Stomach (tissue), 9 donors: ENCODE measurements around the gene IL16. TPM values are rescaled to one million over a fixed set of nuclear protein-coding genes. Genes with fewer than 3 reads are reported as not detected.
A peak's percentile ranks its signal among the peaks of the same experiment; 100 is the strongest.

Source experiments
- DNase-seq, 2 donors: peaks; one replicate each; pipeline versions ENCODE4 v3.0.0 to v3.0.0-alpha.2; 2013 to 2019
- H3K27ac ChIP-seq, 5 donors: fragments of 200-600 bp in 4 of 5; sonication (generic) in 4 of 5; one replicate each; pipeline ENCODE4 v1.5.1; 2013 to 2019; ENCODE audit warnings: mild to moderate bottlenecking in 1 of 5, moderate library complexity in 1 of 5
- H3K27me3 ChIP-seq, 3 donors: fragments of 200-600 bp; sonication (generic); one replicate each; pipeline ENCODE4 v1.5.1; 2017 to 2019; ENCODE audit warnings: mixed run types in 1 of 3
- H3K36me3 ChIP-seq, 4 donors: fragments of 200-600 bp; sonication (generic); 1 replicate in 3 of 4; 2 replicates in 1 of 4; pipeline ENCODE4 v1.5.1; 2016 to 2019
- H3K4me1 ChIP-seq, 4 donors: fragments of 200-600 bp; sonication (generic); one replicate each; pipeline ENCODE4 v1.5.1; 2016 to 2019
- H3K4me3 ChIP-seq, 4 donors: fragments of 200-600 bp; sonication (generic) in 3 of 4; one replicate each; pipeline ENCODE4 v1.5.1; 2016 to 2019; ENCODE audit warnings: mild to moderate bottlenecking in 1 of 4
- H3K9me3 ChIP-seq, 4 donors: fragments of 200-600 bp; sonication (generic); one replicate each; pipeline ENCODE4 v1.5.1; 2016 to 2019
- EP300 ChIP-seq: sonication (generic); formaldehyde crosslinking; IDR thresholded peaks from one replicate; pipeline ENCODE4 v1.6.1; 2017; ENCODE audit warnings: antibody characterized with exemption
- POLR2A ChIP-seq, 4 donors: fragments of 450-650 bp; IDR thresholded peaks; one replicate each; pipeline ENCODE4 v1.6.1; 2016; ENCODE audit warnings: antibody characterized with exemption in 4 of 4, control low read depth in 2 of 4, mild to moderate bottlenecking in 1 of 4, moderate library complexity in 1 of 4
- POLR2AphosphoS5 ChIP-seq, 3 donors: sonication (generic); formaldehyde crosslinking; IDR thresholded peaks; one replicate each; pipeline ENCODE4 v1.6.1; 2016; ENCODE audit warnings: antibody characterized with exemption in 3 of 3
- WGBS, 5 donors: extraction: QIAGEN DNeasy Blood & Tissue Kit in 3 of 5; methylation state at CpG; one replicate each; pipeline versions ENCODE4 v1.1.5 to v1.1.7; 2013 to 2018; 5-methylcytosine and 5-hydroxymethylcytosine counted together
- intact Hi-C: fragments of 100-400 bp; cut with DNase I; formaldehyde crosslinking; loops from one replicate; pipeline ENCODE4 v1.15.1; 2023; ENCODE audit warnings: low total_unique reads
- polyA plus RNA-seq, 3 donors: library from polyadenylated mRNA; stranded (reverse); fragments of 200-250 nt; gene quantifications; one replicate each; pipeline ENCODE4 v1.2.3, GENCODE V29; 2013
- total RNA-seq, 5 donors: library from RNA; depleted of rRNA; stranded (reverse); fragments of >200 nt; gene quantifications; one replicate each; pipeline versions ENCODE4 v1.1.0 to v1.2.3, GENCODE V29; 2014 to 2016
- TF ChIP-seq, protein P1 (sequence below), 7 experiments: fragments of 450-650 bp in 4 of 7; fragments of 200-600 bp in 3 of 7; sonication (generic) in 3 of 7; IDR thresholded peaks; one replicate each; pipeline ENCODE4 v1.5.1; 2016 to 2019; ENCODE audit warnings: antibody characterized with exemption in 7 of 7, control low read depth in 2 of 7, mild to moderate bottlenecking in 1 of 7
- donor health status: healthy with polysubstance abuse.
- donor health status: Bipolar disorder and iron deficiency.
- donor health status: healthy.

IL16 gene
- total and polyA plus RNA-seq, 8 donors = 4.9 to 21.0 (median 8.7) TPM

DNA sequence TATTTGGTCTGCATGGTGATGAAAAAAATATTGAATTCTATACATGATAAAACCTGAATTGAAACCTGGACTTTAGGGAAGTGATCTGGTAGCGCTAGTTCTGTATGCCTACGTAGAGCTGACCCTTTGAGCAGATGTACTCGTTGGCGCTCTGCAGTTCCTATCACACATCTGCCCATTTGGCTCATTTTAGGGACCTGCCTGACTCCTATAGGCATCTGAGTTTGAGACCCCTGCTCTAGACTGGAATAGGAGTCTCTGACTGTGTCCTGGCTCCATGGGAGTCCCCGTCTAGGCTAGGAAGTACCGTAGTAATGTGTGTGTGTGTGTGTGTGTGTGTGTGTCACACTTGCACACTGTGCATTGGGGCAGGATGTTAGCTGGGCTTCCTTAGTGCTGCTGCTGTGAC, 106.0 kb downstream of the IL16 start:
- peaks cover 16 to 88% (median 70%) of the 10 kb centered on the region in 4 donors for H3K36me3 ChIP-seq
- H3K4me1 ChIP-seq = peaks cover 0 to 35% (median 17%) of the 10 kb centered on the region in 4 donors
- no peaks in the 10 kb centered on the region for H3K9me3 ChIP-seq
- no peaks in the 10 kb centered on the region for H3K27me3 ChIP-seq
- no peak for DNase-seq
- 78 to 83% (median 83%) methylated on average over 6 of the region's 6 CpGs for WGBS, 5 donors
- no peak for TF ChIP-seq POLR2A (IDR thresholded peaks at IDR 0.05)
- no peak for TF ChIP-seq POLR2AphosphoS5 (IDR thresholded peaks at IDR 0.05)
- TF ChIP-seq, protein P1, sequence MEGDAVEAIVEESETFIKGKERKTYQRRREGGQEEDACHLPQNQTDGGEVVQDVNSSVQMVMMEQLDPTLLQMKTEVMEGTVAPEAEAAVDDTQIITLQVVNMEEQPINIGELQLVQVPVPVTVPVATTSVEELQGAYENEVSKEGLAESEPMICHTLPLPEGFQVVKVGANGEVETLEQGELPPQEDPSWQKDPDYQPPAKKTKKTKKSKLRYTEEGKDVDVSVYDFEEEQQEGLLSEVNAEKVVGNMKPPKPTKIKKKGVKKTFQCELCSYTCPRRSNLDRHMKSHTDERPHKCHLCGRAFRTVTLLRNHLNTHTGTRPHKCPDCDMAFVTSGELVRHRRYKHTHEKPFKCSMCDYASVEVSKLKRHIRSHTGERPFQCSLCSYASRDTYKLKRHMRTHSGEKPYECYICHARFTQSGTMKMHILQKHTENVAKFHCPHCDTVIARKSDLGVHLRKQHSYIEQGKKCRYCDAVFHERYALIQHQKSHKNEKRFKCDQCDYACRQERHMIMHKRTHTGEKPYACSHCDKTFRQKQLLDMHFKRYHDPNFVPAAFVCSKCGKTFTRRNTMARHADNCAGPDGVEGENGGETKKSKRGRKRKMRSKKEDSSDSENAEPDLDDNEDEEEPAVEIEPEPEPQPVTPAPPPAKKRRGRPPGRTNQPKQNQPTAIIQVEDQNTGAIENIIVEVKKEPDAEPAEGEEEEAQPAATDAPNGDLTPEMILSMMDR (IDR thresholded peaks at IDR 0.05) = no peak
- no peak for TF ChIP-seq EP300
- no peak overlapping the region for H3K4me3 ChIP-seq
- peak overlapping the region in 3 of 5 donors; percentile 41 to 61 (median 50) for H3K27ac ChIP-seq
- intact Hi-C loops = no loop called here

DNA sequence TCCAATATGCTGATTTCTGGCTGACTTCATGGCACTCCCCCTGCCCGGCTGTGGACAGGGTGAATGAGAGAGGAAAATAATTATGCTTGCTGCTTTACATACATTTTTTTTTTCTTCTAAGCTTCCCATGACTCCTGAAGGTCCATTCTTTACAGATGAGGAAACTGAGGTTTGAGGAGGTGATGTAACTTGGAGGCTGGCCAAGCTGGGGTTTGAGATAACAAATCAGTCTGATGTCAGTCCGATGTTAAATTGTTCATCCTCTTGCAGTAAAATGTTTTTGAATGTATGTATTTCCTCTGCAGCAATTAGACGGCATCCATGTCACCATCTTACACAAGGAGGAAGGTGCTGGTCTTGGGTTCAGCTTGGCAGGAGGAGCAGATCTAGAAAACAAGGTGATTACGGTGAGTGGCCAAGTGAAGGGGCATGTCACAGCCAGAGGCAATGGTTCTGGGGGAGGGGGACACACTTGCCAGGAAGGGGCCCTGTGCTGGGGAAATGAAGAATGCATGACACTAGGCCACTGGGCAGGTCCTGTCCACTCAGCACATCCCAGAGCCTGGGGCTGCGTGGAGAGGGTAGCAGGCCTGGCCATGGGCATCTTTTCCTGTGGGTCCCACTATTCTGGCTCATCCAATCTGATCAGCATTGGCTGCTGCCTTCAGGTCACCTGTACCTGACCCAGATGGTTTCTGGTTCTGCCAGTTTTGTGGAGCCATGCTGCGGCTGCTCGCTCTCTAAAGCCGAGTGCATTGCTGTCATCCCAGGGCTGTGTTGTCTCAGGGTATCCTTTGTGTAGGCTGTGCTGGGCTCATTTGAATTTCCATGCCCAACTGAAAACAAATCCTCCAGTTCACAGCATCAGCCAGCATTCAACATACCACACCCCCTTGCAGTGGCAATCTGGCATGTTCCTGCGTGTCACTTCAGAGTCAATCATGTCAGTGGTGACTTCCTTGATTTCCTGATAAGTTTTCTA, 106.9 kb downstream of the IL16 start:
- peak in 1 of 2 donors; percentile 36 for DNase-seq
- H3K36me3 ChIP-seq = peaks cover 17 to 91% (median 76%) of the 10 kb centered on the region in 4 donors
- H3K4me3 ChIP-seq = no peak overlapping the region
- intact Hi-C loops = no loop called here
- H3K4me1 ChIP-seq = peaks cover 0 to 35% (median 14%) of the 10 kb centered on the region in 4 donors
- H3K9me3 ChIP-seq = no peaks in the 10 kb centered on the region
- WGBS, 5 donors = 68 to 77% (median 71%) methylated on average over 8 to 9 of the region's 9 CpGs
- peak overlapping the region in 4 of 5 donors; percentile 8 to 61 (median 46) for H3K27ac ChIP-seq
- no peak for TF ChIP-seq POLR2AphosphoS5 (IDR thresholded peaks at IDR 0.05)
- no peak for TF ChIP-seq EP300
- TF ChIP-seq POLR2A (IDR thresholded peaks at IDR 0.05) = no peak
- TF ChIP-seq, protein P1 (IDR thresholded peaks at IDR 0.05) = no peak
- H3K27me3 ChIP-seq = no peaks in the 10 kb centered on the region

DNA sequence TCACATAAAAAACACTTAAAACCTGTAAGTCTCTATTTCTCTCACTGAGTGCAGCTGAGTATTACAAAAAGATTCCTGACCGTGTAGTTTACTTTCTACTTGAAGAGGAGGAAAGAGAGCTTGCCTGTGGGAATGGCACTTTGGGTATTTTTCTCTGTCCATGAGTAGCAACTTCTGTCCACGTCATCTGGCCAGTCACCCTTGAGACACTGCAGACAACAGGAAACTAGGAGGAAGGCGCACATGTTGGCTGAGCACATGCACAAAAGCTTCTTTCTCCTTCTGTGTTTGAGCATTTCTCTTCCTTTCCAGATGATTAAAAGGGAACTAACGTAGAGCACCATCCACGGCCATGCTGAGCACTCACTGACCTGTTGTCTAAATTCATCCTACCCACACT, 107.5 kb downstream of the IL16 start:
- Histone ChIP-seq H3K4me1 (peaks cover 0 to 35% (median 13%) of the 10 kb centered on the region in 4 donors), H3K9me3 (no peaks in the 10 kb centered on the region), H3K4me3 (no peak overlapping the region), H3K27ac (peak overlapping the region in 4 of 5 donors; percentile 8 to 61 (median 46)), H3K27me3 (no peaks in the 10 kb centered on the region), H3K36me3 (peaks cover 19 to 91% (median 80%) of the 10 kb centered on the region in 4 donors)
- peak in 1 of 2 donors; percentile 59 for DNase-seq
- intact Hi-C loops = no loop called here
- TF ChIP-seq POLR2AphosphoS5 (IDR thresholded peaks at IDR 0.05) = no peak
- no peak for TF ChIP-seq EP300
- TF ChIP-seq POLR2A (IDR thresholded peaks at IDR 0.05) = no peak
- TF ChIP-seq, protein P1 (IDR thresholded peaks at IDR 0.05) = no peak
- 42 to 72% (median 60%) methylated on average over 5 of the region's 5 CpGs for WGBS, 5 donors

DNA sequence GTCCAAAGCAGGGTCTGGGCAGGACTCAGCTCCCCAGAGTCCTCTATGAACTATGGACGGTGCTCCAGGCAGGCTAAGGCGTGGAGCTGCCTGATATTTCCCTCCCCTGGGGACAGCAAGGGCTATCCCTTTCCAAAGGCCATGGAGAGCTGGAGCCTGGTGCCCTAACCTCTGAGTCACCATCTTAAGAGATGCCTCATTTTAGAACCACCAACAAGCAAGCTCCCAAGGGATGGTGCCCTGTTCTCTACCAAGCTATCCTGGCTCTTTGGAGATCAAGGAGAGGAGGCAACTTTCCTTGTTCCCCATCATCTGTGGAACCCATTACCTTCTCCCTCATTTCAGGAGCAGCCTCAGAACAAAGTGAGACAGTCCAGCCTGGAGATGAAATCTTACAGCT, 111.6 kb downstream of the IL16 start:
- Histone ChIP-seq H3K4me3 (no peak overlapping the region), H3K27me3 (no peaks in the 10 kb centered on the region), H3K27ac (no peak overlapping the region), H3K9me3 (no peaks in the 10 kb centered on the region), H3K4me1 (peaks cover 0 to 48% (median 14%) of the 10 kb centered on the region in 4 donors), H3K36me3 (peaks cover 20 to 79% (median 74%) of the 10 kb centered on the region in 4 donors)
- 83 to 92% (median 90%) methylated on average over 2 of the region's 2 CpGs for WGBS, 5 donors
- no peak for DNase-seq
- intact Hi-C loops = no loop called here
- TF ChIP-seq POLR2AphosphoS5 (IDR thresholded peaks at IDR 0.05) = no peak
